Transverse colon (tissue), 4 donors: ENCODE results near the gene CAMK2D. TPM values are rescaled to one million over a fixed set of nuclear protein-coding genes. Genes with fewer than 3 reads are reported as not detected.

Experiments
- DNase-seq: peaks from one replicate; pipeline ENCODE4 v3.0.0-alpha.2; 2019
- H3K27ac ChIP-seq, 4 donors: fragments of 200-600 bp; sonication (generic); 2 replicates each; pipeline ENCODE4 v1.5.1; 2016 to 2018; ENCODE audit warnings: inconsistent platforms in 4 of 4
- H3K27me3 ChIP-seq: fragments of 200-600 bp; sonication (generic); 2 replicates; pipeline ENCODE4 v1.5.1; 2017; ENCODE audit warnings: inconsistent platforms
- H3K36me3 ChIP-seq, 4 donors: fragments of 200-600 bp; sonication (generic); 2 replicates each; pipeline ENCODE4 v1.5.1; 2017 to 2019; ENCODE audit warnings: inconsistent platforms in 4 of 4
- H3K4me1 ChIP-seq, 4 donors: fragments of 200-600 bp; sonication (generic); 2 replicates each; pipeline ENCODE4 v1.5.1; 2017 to 2020; ENCODE audit warnings: inconsistent platforms in 4 of 4
- H3K4me3 ChIP-seq, 4 donors: fragments of 200-600 bp; sonication (generic); 1 replicate in 1 of 4; 2 replicates in 3 of 4; pipeline versions ENCODE4 v1.5.1 to v1.6.1; 2017 to 2019; ENCODE audit warnings: inconsistent platforms in 4 of 4
- H3K9me3 ChIP-seq, 2 donors: fragments of 200-600 bp; sonication (generic); 2 replicates each; pipeline ENCODE4 v1.5.1; 2017 to 2019; ENCODE audit warnings: inconsistent platforms in 2 of 2
- CTCF ChIP-seq, 5 experiments: fragments of 200-600 bp in 3 of 5; fragments of 450-650 bp in 2 of 5; sonication (generic) in 3 of 5; IDR thresholded peaks; 1 replicate in 2 of 5; 2 replicates in 3 of 5; pipeline ENCODE4 v1.5.1; 2016 to 2017; ENCODE audit warnings: antibody characterized with exemption in 5 of 5, inconsistent platforms in 3 of 5, mild to moderate bottlenecking in 2 of 5, moderate library complexity in 1 of 5
- EP300 ChIP-seq: sonication (generic); formaldehyde crosslinking; IDR thresholded peaks from one replicate; pipeline ENCODE4 v1.6.1; 2017; ENCODE audit warnings: antibody characterized with exemption, low read depth
- POLR2A ChIP-seq: fragments of 450-650 bp; IDR thresholded peaks from one replicate; pipeline ENCODE4 v1.6.1; 2016; ENCODE audit warnings: antibody characterized with exemption, mild to moderate bottlenecking, moderate library complexity
- POLR2AphosphoS5 ChIP-seq, 3 donors: sonication (generic); formaldehyde crosslinking; IDR thresholded peaks; one replicate each; pipeline ENCODE4 v1.6.1; 2016; ENCODE audit warnings: antibody characterized with exemption in 3 of 3
- WGBS, 2 donors: methylation state at CpG; one replicate each; pipeline ENCODE4 v1.1.5; 2018; ENCODE audit warnings: low coverage in 1 of 2; 5-methylcytosine and 5-hydroxymethylcytosine counted together
- in situ Hi-C, 4 donors: fragments of 200-750 bp; cut with MboI; loops; one replicate each; pipeline versions ENCODE4 v1.15.0 to v1.15.1; 2017; ENCODE audit warnings: low sequenced_read_pairs in 3 of 4, low pct_ligation_motif_present in 1 of 4, low pct_unique_long_range_greater_than_20kb in 1 of 4
- intact Hi-C: fragments of 100-400 bp; cut with DNase I; formaldehyde crosslinking; loops from one replicate; pipeline ENCODE4 v1.15.1; 2023; ENCODE audit warnings: low total_unique reads
- total RNA-seq, 4 donors: library from RNA; depleted of rRNA; stranded (reverse); fragments of >200 nt; gene quantifications; one replicate each; pipeline ENCODE4 v1.1.0, GENCODE V29; 2016

The CAMK2D gene
- total RNA-seq, 4 donors from 2014 or later, result 54.5 to 107 (median 84.7) TPM

- intact Hi-C loops (no loop called here), in situ Hi-C loops (no loop called here)
- no peak overlapping the region for H3K27ac ChIP-seq
- 97 to 100% methylated on average over 5 to 6 of the region's 6 CpGs for WGBS, 2 donors
- H3K27me3 ChIP-seq, result no peaks in the 10 kb centered on the region
- no peaks in the 10 kb centered on the region for H3K9me3 ChIP-seq
- no peaks in the 10 kb centered on the region for H3K36me3 ChIP-seq
- no peak overlapping the region for H3K4me3 ChIP-seq
- no peak for TF ChIP-seq EP300
- TF ChIP-seq POLR2A, result no peak
- no peak for TF ChIP-seq POLR2AphosphoS5 (IDR thresholded peaks at IDR 0.05)
- no peak for TF ChIP-seq CTCF (IDR thresholded peaks at IDR 0.05)
- DNase-seq, result no peak
- peaks cover 0 to 19% (median under 1%) of the 10 kb centered on the region in 4 donors for H3K4me1 ChIP-seq
Observed at GRCh38 chr4:113617195-113617594, 144.3 kb downstream of the CAMK2D start.

GRCh38 chr4:113616443-113616842 lies 145.1 kb downstream of the CAMK2D start:
- no peaks in the 10 kb centered on the region for H3K9me3 ChIP-seq
- in situ Hi-C loops (no loop called here), intact Hi-C loops (no loop called here)
- no peak overlapping the region for H3K4me3 ChIP-seq
- WGBS, 2 donors, result 45 to 80% methylated on average over 1 of the region's 1 CpG
- H3K4me1 ChIP-seq, result peaks cover 0 to 13% (median 0%) of the 10 kb centered on the region in 4 donors
- H3K36me3 ChIP-seq, result no peaks in the 10 kb centered on the region
- DNase-seq, result no peak
- no peak overlapping the region for H3K27ac ChIP-seq
- H3K27me3 ChIP-seq, result no peaks in the 10 kb centered on the region
- no peak for TF ChIP-seq EP300
- TF ChIP-seq POLR2AphosphoS5 (IDR thresholded peaks at IDR 0.05), result no peak
- no peak for TF ChIP-seq POLR2A
- no peak for TF ChIP-seq CTCF (IDR thresholded peaks at IDR 0.05)

DNA sequence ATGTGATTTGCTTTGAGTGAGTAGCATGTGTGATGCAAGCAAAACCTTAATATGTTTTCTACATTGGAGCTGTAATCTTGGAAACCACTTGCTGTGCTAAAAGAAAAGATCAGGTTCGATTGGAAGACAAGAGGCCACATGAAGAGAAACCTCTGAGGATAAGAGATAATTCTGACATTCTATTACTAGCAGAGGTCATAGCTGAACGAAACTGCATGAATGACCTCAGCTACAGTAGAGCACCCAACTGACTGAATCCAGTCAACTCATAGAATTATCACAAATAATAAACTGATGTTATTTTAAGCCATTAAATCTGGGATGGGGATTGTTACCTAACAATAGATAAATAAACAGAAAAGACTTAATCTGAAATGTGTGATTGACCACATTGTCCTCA lies 147.1 kb downstream of the CAMK2D start:
- no peak overlapping the region for H3K4me3 ChIP-seq
- no peak for DNase-seq
- H3K9me3 ChIP-seq, result no peaks in the 10 kb centered on the region
- no peaks in the 10 kb centered on the region for H3K27me3 ChIP-seq
- H3K36me3 ChIP-seq, result no peaks in the 10 kb centered on the region
- no peak for TF ChIP-seq POLR2AphosphoS5 (IDR thresholded peaks at IDR 0.05)
- no peak for TF ChIP-seq EP300
- TF ChIP-seq CTCF (IDR thresholded peaks at IDR 0.05), result no peak
- no peak for TF ChIP-seq POLR2A
- 87% methylated on average over 2 of the region's 2 CpGs for WGBS, 2 donors
- intact Hi-C loops (no loop called here), in situ Hi-C loops (no loop called here)
- H3K27ac ChIP-seq, result no peak overlapping the region
- H3K4me1 ChIP-seq, result peaks cover 0 to 9% (median 0%) of the 10 kb centered on the region in 4 donors

DNA sequence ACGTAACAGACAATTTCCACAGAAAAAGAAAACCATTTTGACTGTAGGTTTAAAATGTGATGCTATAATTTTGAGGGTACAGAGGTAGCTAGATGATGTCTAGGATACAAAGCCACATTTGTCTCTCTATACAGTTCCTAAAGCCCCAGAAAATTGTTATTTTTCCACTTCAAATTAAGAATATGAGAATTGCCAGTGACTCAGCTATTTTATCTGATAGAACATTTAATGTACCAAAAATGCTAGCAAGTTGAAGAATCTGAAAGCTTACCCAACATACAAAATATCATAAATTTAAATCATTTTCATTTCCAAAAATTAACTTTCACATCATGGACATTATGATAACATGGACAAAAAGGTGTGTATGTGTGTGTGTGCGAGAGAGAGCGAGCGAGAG lies 148.0 kb downstream of the CAMK2D start:
- in situ Hi-C loops (no loop called here), intact Hi-C loops (no loop called here)
- Histone ChIP-seq H3K27ac (no peak overlapping the region), H3K4me1 (peaks cover 0 to 9% (median 0%) of the 10 kb centered on the region in 4 donors), H3K4me3 (no peak overlapping the region), H3K27me3 (no peaks in the 10 kb centered on the region), H3K9me3 (no peaks in the 10 kb centered on the region), H3K36me3 (no peaks in the 10 kb centered on the region)
- no peak for DNase-seq
- WGBS, 2 donors, result 95 to 96% methylated on average over 4 of the region's 4 CpGs
- no peak for TF ChIP-seq CTCF (IDR thresholded peaks at IDR 0.05)
- TF ChIP-seq EP300, result no peak
- no peak for TF ChIP-seq POLR2A
- no peak for TF ChIP-seq POLR2AphosphoS5 (IDR thresholded peaks at IDR 0.05)
